Stimulated activated naive CD8-positive, alpha-beta T cell treated with anti-CD3 and anti-CD28 coated beads, Interleukin-15, Interleukin-2, amounts not matched to agents 100 ng/mL and 50 ng/mL, for 24 hours (primary cell): ENCODE results near the gene MYO9A.

Experiments used
- H3K27ac Mint-ChIP-seq: one replicate; pipeline ENCODE4 v1.8.0; 2021; ENCODE audit warnings: mild to moderate bottlenecking, mixed read lengths
- H3K27me3 Mint-ChIP-seq: one replicate; pipeline ENCODE4 v1.8.0; 2021; ENCODE audit warnings: mixed read lengths
- H3K36me3 Mint-ChIP-seq: one replicate; pipeline ENCODE4 v1.8.0; 2021; ENCODE audit warnings: low read depth, mixed read lengths
- H3K4me1 Mint-ChIP-seq: one replicate; pipeline ENCODE4 v1.8.0; 2021; ENCODE audit warnings: low read depth, mixed read lengths
- H3K4me3 Mint-ChIP-seq: one replicate; pipeline ENCODE4 v1.8.0; 2021; ENCODE audit warnings: mild to moderate bottlenecking, mixed read lengths
- H3K9me3 Mint-ChIP-seq: one replicate; pipeline ENCODE4 v1.8.0; 2021; ENCODE audit warnings: mixed read lengths

The MYO9A gene

DNA sequence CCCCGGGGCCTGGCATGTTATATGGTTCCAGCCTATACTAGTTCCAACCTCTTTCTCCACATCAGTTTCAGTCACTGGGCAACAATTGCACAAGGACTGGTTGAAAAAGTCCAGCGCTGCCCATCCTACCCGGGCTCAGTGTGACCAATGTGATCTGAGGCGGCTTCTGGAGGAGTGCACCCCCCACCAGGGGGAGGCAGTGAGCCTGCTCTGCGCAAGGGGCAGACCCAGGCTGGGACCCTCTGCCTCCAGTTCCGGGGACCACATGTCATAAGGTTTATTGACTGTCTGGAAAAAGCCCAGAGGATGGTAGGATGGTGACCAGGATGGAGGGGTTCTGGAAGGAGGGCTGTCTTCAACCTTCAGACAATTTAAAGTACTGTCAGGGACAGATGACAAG, 333.2 kb downstream of the MYO9A start:
- H3K4me3 Mint-ChIP-seq, result no peak overlapping the region
- H3K4me1 Mint-ChIP-seq, result no peaks in the 10 kb centered on the region
- H3K9me3 Mint-ChIP-seq, result no peaks in the 10 kb centered on the region
- H3K27ac Mint-ChIP-seq, result no peak overlapping the region
- peaks cover 29% of the 10 kb centered on the region for H3K27me3 Mint-ChIP-seq
- H3K36me3 Mint-ChIP-seq, result no peaks in the 10 kb centered on the region

DNA sequence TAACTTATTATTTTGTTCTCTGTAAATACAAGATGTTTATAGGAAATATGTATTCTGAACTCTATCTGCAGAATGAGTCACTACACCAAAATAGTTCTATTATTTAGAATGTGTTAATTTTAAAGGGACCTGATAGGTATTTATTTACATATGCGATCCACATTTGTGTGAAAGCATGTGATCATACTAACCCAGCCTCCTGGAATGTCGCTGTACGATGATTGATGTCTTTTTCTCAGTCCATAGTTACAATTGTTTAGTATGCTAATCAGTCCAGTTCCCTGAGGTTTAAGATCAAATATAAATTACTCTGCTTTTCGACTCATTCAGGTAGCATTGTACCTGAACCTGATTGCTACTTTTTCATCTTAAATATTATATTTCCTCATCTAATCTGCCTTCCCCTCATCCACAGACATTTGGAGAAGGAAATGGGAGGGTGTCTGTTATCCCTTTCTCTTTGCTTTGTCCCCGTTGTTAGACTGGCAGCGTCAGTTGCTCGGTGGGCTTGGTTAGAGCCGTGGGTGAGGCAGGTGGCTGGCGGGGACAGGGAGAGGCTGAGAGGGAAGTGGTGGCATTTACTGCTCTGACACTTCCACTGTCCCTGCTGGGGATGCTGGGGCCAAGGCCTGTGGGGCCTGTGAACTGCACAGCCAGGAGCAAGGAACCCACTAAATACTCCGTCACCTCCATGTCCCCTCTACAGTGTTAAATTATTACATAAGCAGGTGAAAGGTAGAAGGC, 335.4 kb downstream of the MYO9A start:
- no peaks in the 10 kb centered on the region for H3K4me1 Mint-ChIP-seq
- H3K4me3 Mint-ChIP-seq, result no peak overlapping the region
- peaks cover 29% of the 10 kb centered on the region for H3K27me3 Mint-ChIP-seq
- H3K27ac Mint-ChIP-seq, result no peak overlapping the region
- H3K9me3 Mint-ChIP-seq, result no peaks in the 10 kb centered on the region
- no peaks in the 10 kb centered on the region for H3K36me3 Mint-ChIP-seq

DNA sequence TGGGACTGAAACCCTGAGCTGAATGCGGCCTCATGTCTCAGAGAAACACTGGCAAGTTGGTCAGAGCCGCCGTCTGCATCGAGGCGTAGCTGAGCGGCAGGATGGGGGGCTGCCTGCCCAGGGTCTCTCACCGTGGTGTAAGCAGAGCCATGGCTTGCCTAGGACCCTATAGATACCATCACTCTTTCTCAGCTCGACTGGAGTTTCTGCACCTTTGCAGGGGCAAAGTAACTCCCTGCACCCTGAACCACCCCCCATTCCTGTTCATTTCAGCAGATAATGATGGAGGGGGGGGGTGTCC, 336.0 kb downstream of the MYO9A start:
- H3K4me1 Mint-ChIP-seq, result no peaks in the 10 kb centered on the region
- no peak overlapping the region for H3K4me3 Mint-ChIP-seq
- no peaks in the 10 kb centered on the region for H3K36me3 Mint-ChIP-seq
- peaks cover 29% of the 10 kb centered on the region for H3K27me3 Mint-ChIP-seq
- no peak overlapping the region for H3K27ac Mint-ChIP-seq
- no peaks in the 10 kb centered on the region for H3K9me3 Mint-ChIP-seq

DNA sequence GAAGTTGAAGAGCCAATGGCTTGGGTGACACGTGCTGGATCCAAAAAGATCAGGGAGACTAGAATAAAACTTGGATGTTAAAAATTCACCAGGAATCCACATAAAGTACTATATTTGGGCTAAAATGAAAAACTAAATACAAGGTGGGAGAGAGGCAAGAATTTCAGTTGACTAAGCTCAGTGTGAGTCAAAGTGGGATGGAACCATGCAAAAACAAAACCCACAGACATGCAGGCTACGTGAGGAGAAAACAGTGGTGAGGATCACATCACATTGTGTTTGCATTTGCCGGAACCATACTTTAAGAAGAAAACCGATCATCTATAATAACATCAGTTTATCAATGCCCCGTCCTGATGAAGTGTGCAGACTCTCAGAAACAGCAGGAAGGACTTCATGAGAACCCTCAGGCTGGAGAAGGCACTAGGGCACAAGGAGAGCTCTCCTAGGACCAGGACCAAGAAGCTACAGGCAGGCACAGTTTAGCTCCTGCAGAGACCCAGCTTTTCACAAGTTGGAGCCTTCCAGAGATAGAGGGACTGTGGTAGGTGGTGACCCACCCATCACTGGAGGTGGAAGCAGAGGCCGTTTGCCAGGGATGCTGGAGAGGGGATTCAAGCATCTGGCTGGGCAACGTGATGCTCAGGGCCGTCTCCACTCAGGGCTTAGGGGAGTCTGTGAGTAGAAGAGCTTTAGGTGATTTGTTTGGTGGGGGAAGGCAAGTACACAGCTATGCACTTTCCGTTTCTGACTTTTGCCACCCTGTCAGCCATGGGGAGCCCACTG, 336.6 kb downstream of the MYO9A start:
- Mint-ChIP-seq H3K27ac (no peak overlapping the region), H3K9me3 (no peaks in the 10 kb centered on the region), H3K36me3 (no peaks in the 10 kb centered on the region), H3K4me3 (no peak overlapping the region), H3K27me3 (peaks cover 29% of the 10 kb centered on the region), H3K4me1 (no peaks in the 10 kb centered on the region)

DNA sequence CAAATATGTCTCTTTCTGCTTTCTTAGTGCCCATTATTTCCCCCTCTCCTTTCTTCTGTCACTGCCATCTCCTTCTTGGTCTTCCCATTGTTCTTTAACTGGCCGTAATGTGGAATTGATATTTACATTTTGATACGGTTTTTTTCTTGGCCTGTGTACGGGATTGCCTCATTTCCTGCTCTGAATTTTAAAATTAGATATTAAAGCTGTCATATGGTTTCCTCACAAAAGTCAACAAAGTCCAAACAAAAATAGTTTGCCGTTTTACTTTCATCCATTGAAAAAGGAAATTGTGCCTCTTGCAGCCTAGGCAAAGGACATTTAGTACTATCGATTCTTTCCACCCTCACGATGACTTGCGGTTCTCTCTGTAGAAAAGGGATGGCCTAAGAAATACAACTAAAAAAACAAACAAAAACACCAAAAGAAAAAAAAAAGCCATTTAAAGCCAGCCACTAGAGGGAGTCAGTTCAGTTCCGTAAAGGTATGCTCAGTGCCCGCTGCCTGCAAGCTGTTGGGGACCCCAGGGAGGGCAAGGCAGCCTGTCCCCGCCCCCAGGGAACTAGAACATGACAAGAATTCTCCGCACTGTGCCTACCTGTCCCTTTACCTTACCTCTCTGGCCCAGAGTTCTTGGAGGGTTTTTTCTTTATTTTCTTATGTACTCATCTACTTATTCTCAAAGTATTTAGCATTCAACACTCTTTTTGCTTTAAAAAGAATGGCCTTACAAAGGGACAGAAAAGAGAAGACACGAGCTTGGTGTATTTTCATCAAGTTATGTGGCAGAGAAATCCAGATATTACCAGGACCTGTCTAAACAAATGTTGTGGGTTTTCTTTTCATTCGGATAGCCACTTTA, 337.6 kb downstream of the MYO9A start:
- Mint-ChIP-seq H3K27me3 (peaks cover 22% of the 10 kb centered on the region), H3K36me3 (no peaks in the 10 kb centered on the region), H3K4me1 (no peaks in the 10 kb centered on the region), H3K9me3 (no peaks in the 10 kb centered on the region), H3K4me3 (no peak overlapping the region), H3K27ac (no peak overlapping the region)

DNA sequence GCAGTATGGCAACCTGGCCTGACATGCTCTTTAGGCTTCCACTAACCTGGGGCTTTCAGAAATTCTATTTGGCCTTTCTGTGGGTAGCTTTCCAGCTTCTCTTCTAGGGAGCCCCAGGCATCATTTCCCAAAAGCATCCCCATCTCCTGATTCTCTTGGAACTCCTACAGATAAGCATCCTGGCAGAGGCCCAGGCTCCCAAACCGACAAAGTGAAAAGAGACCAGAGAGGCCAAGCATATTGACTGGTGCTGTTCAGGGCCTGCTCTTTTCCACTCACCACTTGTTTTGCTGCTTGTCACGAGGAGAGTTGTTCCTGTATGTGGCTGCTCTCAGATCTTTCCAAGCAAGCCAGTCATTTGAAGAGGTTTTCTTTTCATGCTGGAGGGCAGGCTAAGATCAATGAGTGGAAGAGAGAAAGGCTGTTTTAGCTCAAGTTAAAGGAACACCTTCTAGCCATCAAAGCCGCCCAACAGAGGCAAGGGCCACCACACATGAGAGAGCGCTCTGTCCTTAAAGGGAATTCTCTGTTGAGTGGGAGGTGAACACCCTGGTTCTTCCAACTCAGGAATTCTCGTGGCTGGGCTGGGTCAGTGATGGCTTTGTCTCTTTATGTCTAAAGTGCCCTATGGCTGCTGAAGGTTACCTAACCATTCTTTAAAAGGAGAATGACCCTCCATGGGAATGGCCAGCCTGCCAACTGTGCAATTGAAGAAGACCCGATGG, 338.7 kb downstream of the MYO9A start:
- Mint-ChIP-seq H3K9me3 (no peaks in the 10 kb centered on the region), H3K4me1 (no peaks in the 10 kb centered on the region), H3K4me3 (no peak overlapping the region), H3K27ac (no peak overlapping the region), H3K36me3 (no peaks in the 10 kb centered on the region), H3K27me3 (peaks cover 12% of the 10 kb centered on the region)

DNA sequence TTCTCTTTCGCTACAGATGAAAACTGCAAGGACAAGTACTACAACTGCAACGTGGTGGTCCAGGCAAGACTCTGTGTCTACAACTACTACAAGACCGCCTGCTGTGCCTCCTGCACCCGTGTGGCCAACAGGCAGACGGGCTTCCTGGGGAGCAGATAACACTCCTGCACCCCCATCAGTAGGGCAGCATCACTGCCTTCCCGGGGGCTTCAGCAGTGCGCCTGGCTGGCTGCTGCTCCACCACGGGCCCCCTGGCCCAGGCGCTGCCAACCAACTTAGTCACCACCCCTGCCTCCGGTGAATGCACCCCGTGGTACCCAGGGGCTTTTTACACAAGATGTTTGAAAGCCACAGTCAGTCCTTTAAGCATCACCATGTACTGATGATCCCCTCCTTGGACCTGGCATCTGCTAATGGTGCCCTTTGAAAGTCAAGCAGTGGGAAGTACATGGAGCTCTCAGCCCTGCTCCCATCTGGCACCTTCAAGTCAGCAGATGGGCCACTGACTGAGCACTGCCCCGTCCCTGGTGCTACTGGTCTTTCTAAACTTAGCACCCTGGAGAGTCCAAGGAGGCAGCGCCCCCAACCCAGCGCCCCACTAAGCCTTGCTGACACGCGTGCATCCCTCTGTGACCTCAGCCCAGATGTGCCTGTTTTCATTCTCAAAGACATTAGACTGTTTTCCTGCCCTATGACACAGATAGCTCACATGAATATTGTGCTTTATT, 340.6 kb downstream of the MYO9A start:
- Mint-ChIP-seq H3K9me3 (no peaks in the 10 kb centered on the region), H3K27me3 (peaks cover 11% of the 10 kb centered on the region), H3K4me1 (no peaks in the 10 kb centered on the region), H3K4me3 (no peak overlapping the region), H3K27ac (no peak overlapping the region), H3K36me3 (no peaks in the 10 kb centered on the region)

DNA sequence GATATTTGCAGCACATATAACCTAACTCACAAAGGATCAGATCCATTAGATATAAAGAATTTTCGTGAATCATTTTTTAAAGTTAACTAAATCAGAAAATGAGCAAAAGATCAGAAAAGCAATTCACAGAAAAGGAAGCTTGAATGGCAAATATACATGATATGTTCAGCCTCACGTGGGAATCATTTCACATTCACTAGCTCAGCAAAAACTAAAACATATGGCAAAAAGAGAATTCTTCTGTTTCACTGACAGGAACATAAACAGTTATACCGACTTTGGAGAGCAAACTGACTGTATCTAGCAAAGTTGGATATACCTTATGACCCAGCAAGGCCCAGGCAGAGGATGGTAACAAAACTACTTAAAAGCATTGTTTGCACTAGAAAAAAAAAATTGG, 341.6 kb downstream of the MYO9A start:
- Mint-ChIP-seq H3K9me3 (no peaks in the 10 kb centered on the region), H3K27ac (no peak overlapping the region), H3K4me1 (no peaks in the 10 kb centered on the region), H3K4me3 (no peak overlapping the region), H3K36me3 (no peaks in the 10 kb centered on the region), H3K27me3 (peaks cover 8% of the 10 kb centered on the region)

DNA sequence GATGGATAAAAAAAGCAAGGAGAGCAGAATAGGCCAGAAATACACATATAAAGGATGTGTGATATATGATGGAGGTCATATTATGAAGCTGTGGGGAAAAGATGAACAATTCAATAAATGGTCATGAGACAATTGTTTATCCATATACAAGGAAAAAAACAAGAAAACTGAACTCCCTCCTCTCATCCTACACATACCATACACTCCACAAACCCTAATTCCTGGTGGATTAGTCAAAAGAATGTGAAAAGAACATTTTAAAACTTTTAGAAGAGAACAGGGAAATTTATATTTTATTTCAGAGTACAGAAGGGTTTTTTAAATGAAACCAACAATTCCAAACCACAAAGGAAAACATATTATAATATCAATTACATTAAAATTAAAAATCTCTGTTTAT, 342.1 kb downstream of the MYO9A start:
- Mint-ChIP-seq H3K27ac (no peak overlapping the region), H3K36me3 (no peaks in the 10 kb centered on the region), H3K4me1 (no peaks in the 10 kb centered on the region), H3K4me3 (no peak overlapping the region), H3K27me3 (peaks cover 5% of the 10 kb centered on the region), H3K9me3 (no peaks in the 10 kb centered on the region)

DNA sequence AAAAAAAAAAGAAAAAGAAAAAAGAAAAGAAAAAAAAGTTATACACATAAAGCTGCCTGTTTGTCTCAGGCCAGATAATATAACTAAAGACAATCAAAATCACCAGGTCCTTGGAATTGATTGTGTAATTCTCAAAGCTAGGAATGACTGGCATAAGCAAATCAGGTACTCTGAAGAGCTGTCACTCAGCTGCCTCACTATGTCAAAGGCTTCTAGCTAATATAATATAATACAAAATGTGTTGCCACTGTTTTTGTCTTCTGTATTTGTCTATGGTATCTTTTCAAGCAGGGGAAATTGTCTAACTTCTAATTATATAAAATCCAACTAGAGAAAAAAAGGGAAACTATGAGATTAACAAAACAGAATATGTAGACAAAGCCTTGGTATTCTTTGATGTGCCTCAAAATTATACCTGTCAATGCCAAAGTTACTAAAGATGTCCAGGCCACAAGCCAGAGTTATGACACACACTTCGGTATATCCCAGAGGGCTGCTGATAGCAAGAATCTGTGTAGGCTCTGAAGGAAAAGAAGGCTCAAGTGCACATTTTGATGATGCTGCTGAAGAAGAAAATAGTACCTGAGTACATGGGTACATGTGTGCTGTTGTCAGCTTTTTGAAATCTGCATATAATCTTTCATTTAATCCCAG, 344.6 kb downstream of the MYO9A start:
- H3K27ac Mint-ChIP-seq, result no peak overlapping the region
- no peaks in the 10 kb centered on the region for H3K9me3 Mint-ChIP-seq
- H3K4me3 Mint-ChIP-seq, result no peak overlapping the region
- no peaks in the 10 kb centered on the region for H3K36me3 Mint-ChIP-seq
- H3K27me3 Mint-ChIP-seq, result no peaks in the 10 kb centered on the region
- no peaks in the 10 kb centered on the region for H3K4me1 Mint-ChIP-seq
